Retina (tissue), 1 donor: ENCODE data around the gene HSPA8.

Source experiments
- DNase-seq: peaks from one replicate; pipeline ENCODE4 v3.0.0-alpha.2; 2016

HSPA8 gene

DNA sequence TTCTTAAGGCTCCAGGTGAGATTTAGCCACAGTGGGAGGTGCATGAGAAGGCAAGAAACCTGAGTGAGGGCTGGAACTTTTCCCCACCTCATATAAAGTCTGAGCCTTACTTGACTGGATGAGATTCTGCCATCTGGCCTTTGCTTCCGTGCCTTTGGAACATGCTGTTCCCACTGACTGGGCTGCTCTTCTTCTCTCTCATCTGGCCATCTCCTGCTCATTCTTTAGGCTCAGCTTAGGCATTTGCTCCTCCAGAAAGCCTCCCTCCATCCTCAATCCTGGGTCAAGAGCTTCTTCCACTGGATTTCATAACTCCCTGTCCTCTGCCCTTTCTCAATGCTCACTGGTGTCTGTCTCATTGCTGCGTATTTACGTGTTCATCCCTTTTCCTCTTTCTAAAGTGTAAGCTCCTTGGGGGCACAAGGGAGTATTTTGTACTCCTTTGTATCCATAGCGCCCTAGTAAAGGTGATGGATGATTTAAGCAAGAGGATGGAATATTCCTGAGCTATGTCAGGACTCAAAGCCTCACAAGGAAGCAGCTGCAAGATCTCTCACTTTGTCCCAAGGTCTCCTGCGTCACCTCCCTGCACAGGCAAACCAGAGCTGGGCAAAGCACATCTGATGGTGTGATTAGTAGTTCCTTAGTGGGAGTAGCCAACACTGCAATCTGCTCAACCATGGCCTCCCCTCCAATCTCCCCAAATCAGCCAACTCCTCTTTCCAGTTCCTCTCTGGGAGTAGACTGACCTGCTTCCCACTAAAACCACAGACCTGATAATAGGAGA lies 15.3 kb downstream of the HSPA8 start:
- no peak for DNase-seq

GRCh38 chr11:123045101-123045500 lies 16.8 kb downstream of the HSPA8 start:
- DNase-seq = no peak

- no peak for DNase-seq
Measured at GRCh38 chr11:123041185-123041584, 20.8 kb downstream of the HSPA8 start.

- DNase-seq = no peak
Measured at GRCh38 chr11:123040111-123040432, 21.9 kb downstream of the HSPA8 start.

DNA sequence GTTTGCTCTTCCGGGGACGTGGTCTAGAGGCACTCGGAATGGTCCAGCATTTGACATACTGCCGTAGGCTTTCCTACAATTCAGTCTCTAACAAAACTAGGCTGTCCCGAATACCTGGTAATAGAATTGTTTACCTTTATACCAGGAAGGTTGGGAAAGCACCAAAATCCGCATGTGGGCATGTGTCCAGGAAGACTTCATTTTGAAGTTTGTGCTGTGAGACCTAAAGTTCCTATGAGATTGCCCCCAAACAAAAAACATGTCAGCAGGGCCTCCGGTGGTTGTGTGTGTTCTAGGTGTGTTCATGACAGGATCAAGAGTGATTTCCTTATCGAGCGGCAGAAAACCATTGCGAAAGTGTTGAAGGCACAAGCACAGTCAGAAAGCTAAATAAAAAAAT lies 26.1 kb downstream of the HSPA8 start:
- DNase-seq = no peak

- no peak for DNase-seq
Measured at GRCh38 chr11:123034597-123034996, 27.3 kb downstream of the HSPA8 start.

- DNase-seq = no peak
Measured at GRCh38 chr11:123033895-123034294, 28.0 kb downstream of the HSPA8 start.

GRCh38 chr11:123030517-123030916 lies 31.4 kb downstream of the HSPA8 start:
- DNase-seq = no peak

GRCh38 chr11:123020968-123021367 lies 41.0 kb downstream of the HSPA8 start:
- DNase-seq = no peak

- no peak for DNase-seq
Measured at GRCh38 chr11:123018702-123019101, 43.2 kb downstream of the HSPA8 start.

DNA sequence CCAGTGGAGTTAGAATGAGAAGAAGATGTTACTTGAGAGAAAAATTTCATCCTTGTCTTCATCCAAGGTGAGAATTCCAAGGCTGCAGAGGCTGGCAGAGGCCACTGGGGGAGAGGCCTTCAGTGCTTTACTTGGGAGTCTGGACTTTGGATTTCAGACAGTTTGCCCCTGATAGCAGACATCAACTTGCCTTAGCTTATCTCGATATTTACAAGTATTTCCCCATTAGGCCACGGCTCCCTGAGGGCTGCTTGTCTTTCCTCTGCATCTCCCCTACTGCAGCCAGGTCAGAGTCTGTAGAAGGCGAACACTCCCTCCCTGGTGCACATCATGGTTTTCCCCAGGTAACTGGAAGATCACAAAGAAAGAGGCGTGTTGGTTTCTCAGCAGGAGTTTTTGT lies 50.4 kb downstream of the HSPA8 start:
- DNase-seq = no peak
